OCI-LY1 (cell line): ENCODE data around the gene C3orf18.

Experiments used
- EZH2 ChIP-seq: fragments of 200-600 bp; sonication (generic), shearing (Covaris generic); IDR thresholded peaks from 2 replicates; pipeline ENCODE4 v1.8.0; 2017; ENCODE audit warnings: borderline replicate concordance, mixed run types, mild to moderate bottlenecking, antibody characterized with exemption, low read length, moderate library complexity, mixed read lengths
- TF ChIP-seq, protein P1 (sequence below): fragments of 200-600 bp; sonication (generic), shearing (Covaris generic); IDR thresholded peaks from 2 replicates; pipeline ENCODE4 v1.5.1; 2017; ENCODE audit warnings: mild to moderate bottlenecking, antibody characterized with exemption, low read length, moderate library complexity, mixed read lengths

DNA sequence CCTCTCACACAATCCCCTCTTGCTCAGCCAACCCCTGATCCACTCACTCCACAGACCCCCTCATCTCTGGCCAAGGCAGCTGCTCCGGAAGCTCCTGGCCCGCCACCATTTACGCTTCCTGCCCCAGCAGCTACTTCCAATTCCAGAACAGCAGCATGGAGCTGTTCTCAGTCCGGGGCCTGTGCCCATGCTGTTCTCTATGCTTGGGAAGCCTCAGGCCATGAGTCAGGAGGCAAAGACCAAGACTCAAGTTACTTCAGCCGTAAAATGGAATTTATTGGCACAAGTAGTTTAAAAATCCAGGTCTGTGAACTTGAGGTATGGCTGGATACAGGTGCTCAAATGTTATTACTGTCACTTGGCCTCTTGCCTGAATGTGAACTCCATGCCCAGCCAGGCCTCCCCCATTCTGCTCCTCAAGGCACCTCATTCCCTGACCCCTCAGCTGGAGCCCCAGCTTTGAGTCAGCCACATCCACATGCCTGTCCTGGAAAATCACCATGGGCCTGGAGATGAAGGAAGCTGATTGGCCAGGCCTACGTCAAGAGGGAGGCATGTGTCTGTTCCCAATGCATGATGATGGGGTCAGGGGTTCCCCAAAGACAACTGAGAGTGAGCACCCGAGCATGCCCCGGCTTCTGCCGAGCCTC, 32.7 kb downstream of the C3orf18 start:
- TF ChIP-seq, protein P1, sequence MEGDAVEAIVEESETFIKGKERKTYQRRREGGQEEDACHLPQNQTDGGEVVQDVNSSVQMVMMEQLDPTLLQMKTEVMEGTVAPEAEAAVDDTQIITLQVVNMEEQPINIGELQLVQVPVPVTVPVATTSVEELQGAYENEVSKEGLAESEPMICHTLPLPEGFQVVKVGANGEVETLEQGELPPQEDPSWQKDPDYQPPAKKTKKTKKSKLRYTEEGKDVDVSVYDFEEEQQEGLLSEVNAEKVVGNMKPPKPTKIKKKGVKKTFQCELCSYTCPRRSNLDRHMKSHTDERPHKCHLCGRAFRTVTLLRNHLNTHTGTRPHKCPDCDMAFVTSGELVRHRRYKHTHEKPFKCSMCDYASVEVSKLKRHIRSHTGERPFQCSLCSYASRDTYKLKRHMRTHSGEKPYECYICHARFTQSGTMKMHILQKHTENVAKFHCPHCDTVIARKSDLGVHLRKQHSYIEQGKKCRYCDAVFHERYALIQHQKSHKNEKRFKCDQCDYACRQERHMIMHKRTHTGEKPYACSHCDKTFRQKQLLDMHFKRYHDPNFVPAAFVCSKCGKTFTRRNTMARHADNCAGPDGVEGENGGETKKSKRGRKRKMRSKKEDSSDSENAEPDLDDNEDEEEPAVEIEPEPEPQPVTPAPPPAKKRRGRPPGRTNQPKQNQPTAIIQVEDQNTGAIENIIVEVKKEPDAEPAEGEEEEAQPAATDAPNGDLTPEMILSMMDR = no peak
- TF ChIP-seq EZH2 = no peak
